Measurements from ENCODE around the gene SYT3. TPM values are rescaled to one million over a fixed set of nuclear protein-coding genes. Genes with fewer than 3 reads are reported as not detected.

Gene SYT3
- total and polyA plus RNA-seq, 2 experiments from 2014 or later: 1.9 to 4.3 TPM

DNA sequence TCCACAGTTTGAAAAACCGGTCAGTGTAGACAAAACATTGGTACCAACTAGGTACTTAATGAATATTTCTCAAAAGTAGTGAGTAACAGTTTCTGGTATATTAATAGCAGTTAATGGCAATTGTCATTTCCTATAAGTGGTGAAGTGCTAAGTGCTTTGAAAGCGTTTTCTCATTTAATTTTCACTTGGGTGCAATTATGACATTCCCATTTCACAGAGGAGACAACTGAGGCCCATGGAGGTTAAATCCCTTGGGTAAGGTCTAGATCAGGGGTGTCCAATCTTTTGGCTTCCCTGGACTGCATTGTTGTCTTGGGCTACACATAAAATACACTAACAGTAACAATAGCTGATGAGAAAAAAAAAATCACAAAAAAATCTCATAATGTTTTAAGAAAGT is 687 bp upstream of the SYT3 start:
- H3K9me3 ChIP-seq (ENCODE audit: low read depth): no peaks in the 10 kb centered on the region
- no peak overlapping the region for H3K27ac ChIP-seq
- no peaks in the 10 kb centered on the region for H3K36me3 ChIP-seq
- H3K4me3 ChIP-seq: peak overlapping the region; percentile 98
- TF ChIP-seq, protein P1, sequence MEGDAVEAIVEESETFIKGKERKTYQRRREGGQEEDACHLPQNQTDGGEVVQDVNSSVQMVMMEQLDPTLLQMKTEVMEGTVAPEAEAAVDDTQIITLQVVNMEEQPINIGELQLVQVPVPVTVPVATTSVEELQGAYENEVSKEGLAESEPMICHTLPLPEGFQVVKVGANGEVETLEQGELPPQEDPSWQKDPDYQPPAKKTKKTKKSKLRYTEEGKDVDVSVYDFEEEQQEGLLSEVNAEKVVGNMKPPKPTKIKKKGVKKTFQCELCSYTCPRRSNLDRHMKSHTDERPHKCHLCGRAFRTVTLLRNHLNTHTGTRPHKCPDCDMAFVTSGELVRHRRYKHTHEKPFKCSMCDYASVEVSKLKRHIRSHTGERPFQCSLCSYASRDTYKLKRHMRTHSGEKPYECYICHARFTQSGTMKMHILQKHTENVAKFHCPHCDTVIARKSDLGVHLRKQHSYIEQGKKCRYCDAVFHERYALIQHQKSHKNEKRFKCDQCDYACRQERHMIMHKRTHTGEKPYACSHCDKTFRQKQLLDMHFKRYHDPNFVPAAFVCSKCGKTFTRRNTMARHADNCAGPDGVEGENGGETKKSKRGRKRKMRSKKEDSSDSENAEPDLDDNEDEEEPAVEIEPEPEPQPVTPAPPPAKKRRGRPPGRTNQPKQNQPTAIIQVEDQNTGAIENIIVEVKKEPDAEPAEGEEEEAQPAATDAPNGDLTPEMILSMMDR (IDR thresholded peaks at IDR 0.05; ENCODE audit: low read depth, low read length): no peak
- H3K27me3 ChIP-seq: peaks cover 60% of the 10 kb centered on the region
- no peak for DNase-seq (ENCODE audit: low read depth in 1 of 2, low spot score in 1 of 2)
- no peaks in the 10 kb centered on the region for H3K4me1 ChIP-seq (ENCODE audit: low read depth)

DNA sequence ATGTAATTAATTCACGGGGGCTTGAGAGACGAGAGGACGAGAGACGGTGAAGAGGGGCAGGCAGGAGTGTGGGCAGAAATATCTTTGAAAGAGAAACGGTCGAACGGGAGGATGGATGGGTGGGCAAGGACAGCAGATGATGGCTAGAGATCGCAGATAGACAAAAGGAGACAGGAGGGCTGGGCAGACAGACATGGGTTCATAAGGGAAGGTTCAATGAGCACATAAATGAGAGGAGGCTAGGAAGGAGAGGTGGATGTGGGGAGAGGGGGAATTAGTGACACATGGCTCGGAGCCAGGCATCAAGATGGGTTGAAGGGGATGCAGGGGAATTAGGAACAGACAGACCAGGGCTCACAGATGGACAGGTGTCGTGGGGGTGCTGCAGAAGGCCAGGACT is 1.1 kb downstream of the SYT3 start:
- Histone ChIP-seq H3K36me3 (no peaks in the 10 kb centered on the region), H3K27ac (no peak overlapping the region), H3K9me3 (ENCODE audit: low read depth) (peaks cover 3% of the 10 kb centered on the region), H3K27me3 (peaks cover 42% of the 10 kb centered on the region), H3K4me1 (ENCODE audit: low read depth) (no peaks in the 10 kb centered on the region), H3K4me3 (peak overlapping the region; percentile 98)
- DNase-seq (ENCODE audit: low read depth in 1 of 2, low spot score in 1 of 2): no peak
- TF ChIP-seq, protein P1 (IDR thresholded peaks at IDR 0.05; ENCODE audit: low read depth, low read length): no peak

DNA sequence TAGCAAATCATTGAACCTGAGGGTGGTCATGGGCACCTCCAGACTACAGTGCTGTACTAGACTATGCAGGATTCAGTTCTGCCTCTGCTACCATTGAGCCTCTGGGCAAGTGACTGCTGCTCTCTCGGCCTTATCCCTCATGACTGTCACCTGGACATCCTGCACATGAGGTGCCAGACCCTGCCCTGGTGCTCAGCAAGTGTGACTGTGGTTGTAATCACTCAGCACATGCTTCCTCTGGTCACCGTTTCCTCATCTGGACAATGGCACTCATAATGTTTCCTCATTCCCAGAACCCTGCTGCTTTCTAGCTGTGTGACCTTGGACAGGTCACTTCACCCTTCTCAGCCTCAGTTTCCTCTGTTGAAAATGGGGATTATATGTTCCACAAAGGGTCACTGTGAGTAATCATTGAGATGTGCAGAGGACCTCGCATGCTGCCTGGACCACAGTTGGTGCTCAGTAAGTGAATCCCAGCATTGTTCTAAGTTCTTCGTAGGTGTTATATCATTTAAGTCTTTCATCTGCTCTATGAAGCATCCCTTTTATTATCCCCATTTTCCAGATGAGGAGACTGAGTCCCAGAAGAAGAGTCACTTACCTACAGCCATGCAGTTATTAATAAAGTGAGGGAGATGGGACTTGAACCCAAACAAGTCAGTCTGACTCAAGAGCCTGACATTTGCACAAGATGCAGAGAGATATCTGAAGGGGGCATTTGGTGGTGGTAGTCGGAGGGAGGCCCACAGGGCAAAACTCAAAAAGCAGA is 3.2 kb downstream of the SYT3 start:
- TF ChIP-seq, protein P1 (IDR thresholded peaks at IDR 0.05; ENCODE audit: low read depth, low read length): no peak
- no peak overlapping the region for H3K27ac ChIP-seq
- H3K9me3 ChIP-seq (ENCODE audit: low read depth): peaks cover 3% of the 10 kb centered on the region
- no peaks in the 10 kb centered on the region for H3K36me3 ChIP-seq
- H3K27me3 ChIP-seq: peaks cover 26% of the 10 kb centered on the region
- H3K4me1 ChIP-seq (ENCODE audit: low read depth): no peaks in the 10 kb centered on the region
- H3K4me3 ChIP-seq: no peak overlapping the region
- no peak for DNase-seq (ENCODE audit: low read depth in 1 of 2, low spot score in 1 of 2)

DNA sequence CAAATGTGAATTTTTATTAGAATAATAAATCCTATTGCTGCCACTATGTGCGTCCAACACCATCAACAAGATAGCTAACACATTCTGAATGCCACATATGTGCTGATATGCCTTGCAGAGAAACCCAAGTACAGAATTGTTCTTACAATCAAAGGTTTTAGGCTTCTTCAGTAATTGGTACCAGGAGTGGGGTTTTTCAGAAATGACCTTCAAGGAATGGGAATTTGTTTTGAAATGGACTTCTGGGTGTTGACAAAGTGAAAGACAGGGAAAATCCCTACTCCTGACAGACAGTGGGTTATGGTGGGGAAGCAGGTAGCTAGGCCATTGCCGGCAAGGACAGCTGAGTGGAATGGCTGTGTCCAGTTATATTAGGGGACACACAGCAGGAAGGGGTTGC is 5.7 kb downstream of the SYT3 start:
- TF ChIP-seq, protein P1 (IDR thresholded peaks at IDR 0.05; ENCODE audit: low read depth, low read length): no peak
- no peak for DNase-seq (ENCODE audit: low read depth in 1 of 2, low spot score in 1 of 2)

DNA sequence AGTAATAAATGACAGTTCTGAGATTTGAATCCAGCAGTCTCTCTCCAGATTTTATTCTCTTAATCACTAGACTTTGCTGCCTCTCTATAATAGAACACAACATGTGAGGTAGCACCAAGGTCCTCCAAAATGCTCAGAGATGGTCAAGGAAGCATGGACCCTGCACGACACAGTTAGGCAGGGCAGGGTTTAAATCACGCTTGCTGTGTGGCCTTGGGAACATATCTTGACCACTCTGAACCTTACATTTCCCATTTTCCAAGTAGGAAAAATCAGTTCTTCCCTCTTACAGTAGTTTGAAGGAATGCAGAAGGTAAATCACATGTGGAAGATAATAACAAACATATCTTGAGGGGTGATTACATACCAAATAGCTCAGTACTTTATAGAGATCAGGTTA is 6.3 kb downstream of the SYT3 start:
- DNase-seq (ENCODE audit: low read depth in 1 of 2, low spot score in 1 of 2): no peak
- peaks cover 18% of the 10 kb centered on the region for H3K27me3 ChIP-seq
- no peaks in the 10 kb centered on the region for H3K4me1 ChIP-seq (ENCODE audit: low read depth)
- no peak overlapping the region for H3K4me3 ChIP-seq
- H3K9me3 ChIP-seq (ENCODE audit: low read depth): peaks cover 3% of the 10 kb centered on the region
- TF ChIP-seq, protein P1 (IDR thresholded peaks at IDR 0.05; ENCODE audit: low read depth, low read length): no peak
- H3K27ac ChIP-seq: no peak overlapping the region
- no peaks in the 10 kb centered on the region for H3K36me3 ChIP-seq

More for the DNA sequence above, 5.7 kb downstream of the SYT3 start:
- H3K4me1 ChIP-seq (ENCODE audit: low read depth): no peaks in the 10 kb centered on the region
- no peak overlapping the region for H3K4me3 ChIP-seq
- peaks cover 24% of the 10 kb centered on the region for H3K27me3 ChIP-seq
- H3K36me3 ChIP-seq: no peaks in the 10 kb centered on the region
- H3K27ac ChIP-seq: no peak overlapping the region
- H3K9me3 ChIP-seq (ENCODE audit: low read depth): peaks cover 3% of the 10 kb centered on the region
